ENCODE results near the gene PDIK1L. TPM values are rescaled to one million over a fixed set of nuclear protein-coding genes. Genes with fewer than 3 reads are reported as not detected.
A peak's percentile ranks its signal among the peaks of the same experiment; 100 is the strongest.

PDIK1L gene
- total and polyA plus RNA-seq, 2 donors: 6.1 to 11.9 TPM

DNA sequence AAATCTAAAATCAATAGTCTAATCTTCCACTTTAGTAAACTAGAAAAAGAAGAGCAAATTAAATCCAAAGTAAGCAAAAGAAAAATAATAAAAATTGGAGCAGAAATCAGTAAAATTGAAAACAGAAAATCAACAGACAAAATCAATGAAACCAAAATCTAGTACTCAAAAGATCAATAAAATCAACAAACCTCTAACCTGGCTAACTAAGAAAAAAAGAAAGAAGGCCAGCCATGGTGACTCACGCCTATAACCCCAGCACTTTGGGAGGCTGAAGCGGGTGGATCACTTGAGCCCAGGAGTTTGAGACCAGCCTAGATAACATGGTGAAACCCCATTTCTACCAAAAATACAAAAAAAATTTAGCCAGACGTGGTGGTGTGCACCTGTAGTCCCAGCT lies 22.8 kb downstream of the PDIK1L start:
- no peak for DNase-seq (ENCODE audit: low read depth in 6 of 9, low spot score in 9 of 9)
- 100% methylated on average over 3 of the region's 3 CpGs for WGBS

DNA sequence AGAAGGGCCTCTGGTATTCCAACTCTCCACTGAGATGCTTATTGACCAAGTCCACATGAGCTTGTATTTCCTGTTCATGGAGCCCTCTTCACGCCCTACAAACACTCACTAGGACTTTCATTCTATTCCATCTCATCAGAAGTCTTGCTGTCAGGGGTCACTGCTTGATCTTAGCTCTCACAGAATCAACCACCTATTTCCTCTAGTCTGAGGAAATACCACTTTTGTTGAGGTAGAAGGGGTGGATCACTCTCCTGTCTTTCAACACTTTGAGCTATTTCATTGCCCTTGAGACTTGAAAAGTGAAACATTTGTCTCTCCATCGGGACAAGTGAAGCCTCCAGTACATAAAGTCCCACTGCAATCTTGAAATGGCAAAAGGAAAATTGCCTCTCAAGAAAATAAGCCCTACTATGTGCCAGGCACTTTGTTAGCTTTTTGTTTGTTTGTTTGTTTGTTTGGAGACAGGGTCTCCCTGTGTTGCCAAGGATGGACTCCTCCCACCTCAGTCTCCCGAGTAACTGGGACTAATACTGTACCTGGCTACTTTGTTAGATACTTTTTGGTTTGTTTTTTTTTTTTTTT lies 27.4 kb downstream of the PDIK1L start:
- 77% methylated on average over 3 of the region's 3 CpGs for WGBS
- Histone ChIP-seq H3K9me3 (ENCODE audit: control insufficient read depth in 2 of 2, insufficient read depth in 1 of 2, low read length in 1 of 2) (no peaks in the 10 kb centered on the region), H3K4me3 (ENCODE audit: low read length in 2 of 2) (no peak overlapping the region), H3K4me1 (ENCODE audit: control insufficient read depth in 2 of 2, insufficient read depth in 2 of 2, low read length in 2 of 2) (peaks cover 7 to 9% of the 10 kb centered on the region in 2 donors), H3K27me3 (ENCODE audit: control insufficient read depth in 2 of 2, insufficient read depth in 1 of 2, low read length in 1 of 2) (no peaks in the 10 kb centered on the region), H3K36me3 (ENCODE audit: control insufficient read depth in 2 of 2, insufficient read depth in 2 of 2, low read length in 1 of 2) (no peaks in the 10 kb centered on the region), H3K27ac (ENCODE audit: low read depth in 1 of 2, low read length in 1 of 2) (peak overlapping the region in 1 of 2 donors; percentile 36)
- peak in 1 of 9 donors; percentile 56 for DNase-seq (ENCODE audit: low read depth in 6 of 9, low spot score in 9 of 9)

More for the DNA sequence above, 22.8 kb downstream of the PDIK1L start:
- no peak overlapping the region for H3K4me3 ChIP-seq (ENCODE audit: low read length in 2 of 2)
- no peak overlapping the region for H3K27ac ChIP-seq (ENCODE audit: low read depth in 1 of 2, low read length in 1 of 2)
- H3K4me1 ChIP-seq (ENCODE audit: control insufficient read depth in 2 of 2, insufficient read depth in 2 of 2, low read length in 2 of 2): peaks cover 13 to 14% of the 10 kb centered on the region in 2 donors
- no peaks in the 10 kb centered on the region for H3K27me3 ChIP-seq (ENCODE audit: control insufficient read depth in 2 of 2, insufficient read depth in 1 of 2, low read length in 1 of 2)
- no peaks in the 10 kb centered on the region for H3K9me3 ChIP-seq (ENCODE audit: control insufficient read depth in 2 of 2, insufficient read depth in 1 of 2, low read length in 1 of 2)
- no peaks in the 10 kb centered on the region for H3K36me3 ChIP-seq (ENCODE audit: control insufficient read depth in 2 of 2, insufficient read depth in 2 of 2, low read length in 1 of 2)

DNA sequence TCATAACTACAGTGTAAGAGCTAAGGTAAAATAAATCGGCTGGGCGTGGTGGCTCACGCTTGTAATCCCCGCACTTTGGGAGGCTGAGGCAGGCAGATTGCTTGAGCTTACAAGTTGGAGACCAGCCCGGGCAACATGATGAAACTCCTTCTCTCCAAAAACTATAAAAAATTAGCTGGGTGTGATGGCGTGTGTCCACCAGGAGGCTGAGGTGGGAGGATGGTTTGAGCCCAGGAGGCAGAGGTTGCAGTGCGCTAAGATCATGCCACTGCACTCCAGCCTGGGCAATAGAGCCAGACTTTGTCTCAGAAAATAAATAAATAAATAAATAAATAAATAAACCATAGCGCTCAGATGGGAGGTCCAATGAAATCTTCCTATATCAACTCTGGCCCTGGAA lies 30.5 kb downstream of the PDIK1L start:
- peaks cover 0 to 5% of the 10 kb centered on the region in 2 donors for H3K27me3 ChIP-seq (ENCODE audit: control insufficient read depth in 2 of 2, insufficient read depth in 1 of 2, low read length in 1 of 2)
- H3K4me3 ChIP-seq (ENCODE audit: low read length in 2 of 2): no peak overlapping the region
- no peaks in the 10 kb centered on the region for H3K9me3 ChIP-seq (ENCODE audit: control insufficient read depth in 2 of 2, insufficient read depth in 1 of 2, low read length in 1 of 2)
- H3K27ac ChIP-seq (ENCODE audit: low read depth in 1 of 2, low read length in 1 of 2): no peak overlapping the region
- WGBS: 97% methylated on average over 8 of the region's 8 CpGs
- H3K4me1 ChIP-seq (ENCODE audit: control insufficient read depth in 2 of 2, insufficient read depth in 2 of 2, low read length in 2 of 2): peaks cover 10 to 14% of the 10 kb centered on the region in 2 donors
- no peak for DNase-seq (ENCODE audit: low read depth in 6 of 9, low spot score in 9 of 9)
- no peaks in the 10 kb centered on the region for H3K36me3 ChIP-seq (ENCODE audit: control insufficient read depth in 2 of 2, insufficient read depth in 2 of 2, low read length in 1 of 2)

DNA sequence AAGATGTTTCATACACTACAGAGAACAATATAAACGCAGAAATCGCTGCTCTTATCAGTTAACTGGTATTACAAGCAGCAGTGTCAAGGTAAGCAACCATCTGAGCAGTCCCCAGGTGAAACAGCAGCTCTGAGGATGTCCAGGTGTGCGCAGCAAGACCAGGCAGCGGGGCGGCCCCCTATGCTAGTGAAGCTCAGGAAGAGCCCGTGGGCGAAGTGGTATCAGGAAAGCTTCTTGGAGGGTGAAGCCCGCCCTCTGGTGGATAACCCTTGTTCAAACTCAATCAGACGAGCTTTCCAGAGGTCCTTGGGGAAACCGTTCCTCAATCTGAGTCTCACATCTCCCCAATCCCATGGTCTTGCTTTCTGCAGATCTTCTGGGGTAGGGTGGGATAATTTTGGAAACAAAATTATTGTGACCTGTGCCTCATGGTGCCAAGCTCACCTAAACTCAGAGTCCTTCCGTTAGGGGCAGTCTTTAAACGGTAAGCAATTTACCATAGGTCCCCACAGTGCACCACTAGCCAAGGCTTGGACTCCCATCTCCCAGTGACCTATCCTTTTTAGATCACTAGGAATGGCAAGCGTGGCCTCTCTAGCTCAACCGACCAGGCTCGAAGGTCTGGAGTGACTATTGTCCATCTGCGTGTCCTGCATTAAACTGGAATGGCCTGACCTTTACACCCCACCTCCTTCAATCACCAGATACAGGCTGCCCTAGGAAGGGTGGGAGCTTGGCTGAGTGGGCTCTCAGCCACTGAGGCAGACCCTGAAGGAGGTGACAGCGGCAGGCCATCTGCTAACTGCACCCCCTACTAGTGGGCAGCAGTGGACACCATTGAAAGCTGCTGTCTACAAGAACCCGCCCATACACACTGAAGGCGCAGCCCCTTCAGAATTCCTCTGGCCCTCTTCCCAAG lies 33.7 kb downstream of the PDIK1L start:
- Histone ChIP-seq H3K4me3 (ENCODE audit: low read length in 2 of 2) (no peak overlapping the region), H3K27me3 (ENCODE audit: control insufficient read depth in 2 of 2, insufficient read depth in 1 of 2, low read length in 1 of 2) (peaks cover 0 to 5% of the 10 kb centered on the region in 2 donors), H3K9me3 (ENCODE audit: control insufficient read depth in 2 of 2, insufficient read depth in 1 of 2, low read length in 1 of 2) (no peaks in the 10 kb centered on the region), H3K27ac (ENCODE audit: low read depth in 1 of 2, low read length in 1 of 2) (no peak overlapping the region), H3K4me1 (ENCODE audit: control insufficient read depth in 2 of 2, insufficient read depth in 2 of 2, low read length in 2 of 2) (peaks cover 3 to 5% of the 10 kb centered on the region in 2 donors), H3K36me3 (ENCODE audit: control insufficient read depth in 2 of 2, insufficient read depth in 2 of 2, low read length in 1 of 2) (no peaks in the 10 kb centered on the region)
- peak; percentile 52 to 89 (median 73) for DNase-seq (ENCODE audit: low read depth in 6 of 9, low spot score in 9 of 9)
- 35% methylated on average over 19 of the region's 19 CpGs for WGBS

DNA sequence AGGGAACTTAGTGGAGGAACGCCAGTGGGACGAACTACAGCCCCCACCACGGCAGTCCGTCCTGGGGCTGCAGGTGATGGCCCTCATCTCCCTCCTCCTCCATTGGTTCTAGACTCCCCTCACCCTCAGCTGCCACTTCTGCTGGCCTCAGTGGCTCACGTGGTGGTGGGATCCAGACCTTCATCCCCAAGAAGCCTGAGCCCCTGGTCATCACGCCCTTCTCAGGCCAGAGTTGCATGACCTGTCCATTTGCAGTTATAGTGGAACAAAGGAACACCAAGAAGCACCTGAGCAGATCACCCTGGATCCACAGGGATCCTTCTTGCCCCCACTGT lies 34.3 kb downstream of the PDIK1L start:
- Histone ChIP-seq H3K27me3 (ENCODE audit: control insufficient read depth in 2 of 2, insufficient read depth in 1 of 2, low read length in 1 of 2) (peaks cover 0 to 5% of the 10 kb centered on the region in 2 donors), H3K9me3 (ENCODE audit: control insufficient read depth in 2 of 2, insufficient read depth in 1 of 2, low read length in 1 of 2) (no peaks in the 10 kb centered on the region), H3K36me3 (ENCODE audit: control insufficient read depth in 2 of 2, insufficient read depth in 2 of 2, low read length in 1 of 2) (no peaks in the 10 kb centered on the region), H3K4me3 (ENCODE audit: low read length in 2 of 2) (no peak overlapping the region), H3K27ac (ENCODE audit: low read depth in 1 of 2, low read length in 1 of 2) (no peak overlapping the region), H3K4me1 (ENCODE audit: control insufficient read depth in 2 of 2, insufficient read depth in 2 of 2, low read length in 2 of 2) (peaks cover 3 to 5% of the 10 kb centered on the region in 2 donors)
- no peak for DNase-seq (ENCODE audit: low read depth in 6 of 9, low spot score in 9 of 9)
- 89% methylated on average over 6 of the region's 6 CpGs for WGBS

DNA sequence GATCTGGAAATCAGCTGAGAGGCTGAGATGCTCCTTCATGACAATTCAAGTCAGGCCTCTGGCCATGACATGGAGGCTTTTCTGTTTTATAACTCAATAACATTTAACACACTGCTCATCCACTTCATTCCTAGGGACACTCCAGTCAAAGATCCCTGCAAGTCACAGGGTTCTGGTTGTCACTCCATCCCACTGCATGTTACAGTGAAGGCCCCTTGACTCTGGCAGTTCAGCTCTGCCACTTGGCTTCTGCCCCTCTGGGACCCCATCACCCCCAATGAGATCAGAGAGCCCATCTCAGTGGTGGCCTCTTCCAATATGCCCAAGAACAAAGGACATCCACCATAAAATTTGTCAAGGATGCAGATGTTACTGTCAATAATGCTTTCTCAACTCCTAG lies 37.3 kb downstream of the PDIK1L start:
- Histone ChIP-seq H3K36me3 (ENCODE audit: control insufficient read depth in 2 of 2, insufficient read depth in 2 of 2, low read length in 1 of 2) (no peaks in the 10 kb centered on the region), H3K27me3 (ENCODE audit: control insufficient read depth in 2 of 2, insufficient read depth in 1 of 2, low read length in 1 of 2) (peaks cover 0 to 5% of the 10 kb centered on the region in 2 donors), H3K4me1 (ENCODE audit: control insufficient read depth in 2 of 2, insufficient read depth in 2 of 2, low read length in 2 of 2) (peaks cover 3 to 5% of the 10 kb centered on the region in 2 donors), H3K9me3 (ENCODE audit: control insufficient read depth in 2 of 2, insufficient read depth in 1 of 2, low read length in 1 of 2) (no peaks in the 10 kb centered on the region), H3K27ac (ENCODE audit: low read depth in 1 of 2, low read length in 1 of 2) (no peak overlapping the region), H3K4me3 (ENCODE audit: low read length in 2 of 2) (no peak overlapping the region)
- DNase-seq (ENCODE audit: low read depth in 6 of 9, low spot score in 9 of 9): no peak

DNA sequence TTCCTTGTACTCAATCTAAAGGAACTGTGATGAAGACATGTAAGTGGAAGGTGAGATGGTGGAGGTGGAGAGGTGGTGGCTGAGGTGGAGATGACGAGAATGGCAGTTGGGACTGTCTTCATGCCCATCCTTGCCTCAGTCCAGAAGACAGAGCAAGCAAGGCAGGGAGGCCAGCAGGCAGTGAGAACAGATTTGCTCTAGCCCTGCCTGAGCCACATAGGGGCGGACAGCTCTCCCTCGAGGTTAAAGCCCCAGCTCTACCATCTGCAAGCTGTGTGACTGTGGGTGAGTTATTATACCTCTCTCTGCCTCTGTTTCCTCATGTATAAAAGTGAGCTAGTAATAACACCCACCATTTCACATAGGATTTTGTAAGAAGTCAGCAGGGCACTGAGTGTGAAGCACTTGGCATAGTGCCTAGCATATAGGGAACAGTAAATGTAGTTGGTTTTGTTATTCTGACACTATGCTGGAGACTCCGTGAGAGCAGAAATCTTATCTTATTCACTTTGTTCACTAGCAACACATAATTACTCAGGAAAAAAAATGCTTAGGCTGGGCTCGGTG lies 42.4 kb downstream of the PDIK1L start:
- WGBS: 89% methylated on average over 5 of the region's 5 CpGs
- H3K36me3 ChIP-seq (ENCODE audit: control insufficient read depth in 2 of 2, insufficient read depth in 2 of 2, low read length in 1 of 2): no peaks in the 10 kb centered on the region
- H3K27ac ChIP-seq (ENCODE audit: low read depth in 1 of 2, low read length in 1 of 2): no peak overlapping the region

DNA sequence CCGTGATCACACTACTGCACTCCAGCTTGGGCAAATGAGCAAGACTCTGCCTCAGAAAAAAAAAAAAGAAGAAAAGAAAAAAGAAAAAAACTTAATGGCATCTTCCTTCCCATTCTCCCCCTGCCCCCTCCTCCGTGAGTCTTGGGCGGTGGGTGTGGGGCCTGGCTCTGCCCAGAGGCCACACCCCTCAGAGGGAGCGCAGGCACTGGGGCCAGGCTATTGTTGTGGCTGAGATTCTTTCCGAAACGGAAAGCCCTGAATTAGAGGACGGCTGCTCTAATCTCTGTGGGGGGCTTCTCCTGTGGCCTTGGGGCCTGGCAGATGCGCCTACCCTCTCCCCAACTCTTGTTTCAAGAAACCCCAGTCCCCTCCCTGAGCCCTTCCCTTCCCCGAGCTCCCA lies 43.1 kb downstream of the PDIK1L start:
- Histone ChIP-seq H3K4me1 (ENCODE audit: control insufficient read depth in 2 of 2, insufficient read depth in 2 of 2, low read length in 2 of 2) (peaks cover 22 to 38% of the 10 kb centered on the region in 2 donors), H3K27me3 (ENCODE audit: control insufficient read depth in 2 of 2, insufficient read depth in 1 of 2, low read length in 1 of 2) (peaks cover 0 to 29% of the 10 kb centered on the region in 2 donors), H3K4me3 (ENCODE audit: low read length in 2 of 2) (no peak overlapping the region), H3K36me3 (ENCODE audit: control insufficient read depth in 2 of 2, insufficient read depth in 2 of 2, low read length in 1 of 2) (no peaks in the 10 kb centered on the region), H3K9me3 (ENCODE audit: control insufficient read depth in 2 of 2, insufficient read depth in 1 of 2, low read length in 1 of 2) (no peaks in the 10 kb centered on the region), H3K27ac (ENCODE audit: low read depth in 1 of 2, low read length in 1 of 2) (no peak overlapping the region)
- DNase-seq (ENCODE audit: low read depth in 6 of 9, low spot score in 9 of 9): no peak
- 52% methylated on average over 9 of the region's 9 CpGs for WGBS

More for the DNA sequence above, 42.4 kb downstream of the PDIK1L start:
- no peak for DNase-seq (ENCODE audit: low read depth in 6 of 9, low spot score in 9 of 9)
- no peak overlapping the region for H3K4me3 ChIP-seq (ENCODE audit: low read length in 2 of 2)
- H3K9me3 ChIP-seq (ENCODE audit: control insufficient read depth in 2 of 2, insufficient read depth in 1 of 2, low read length in 1 of 2): no peaks in the 10 kb centered on the region
- H3K4me1 ChIP-seq (ENCODE audit: control insufficient read depth in 2 of 2, insufficient read depth in 2 of 2, low read length in 2 of 2): peaks cover 22 to 38% of the 10 kb centered on the region in 2 donors
- peaks cover 0 to 25% of the 10 kb centered on the region in 2 donors for H3K27me3 ChIP-seq (ENCODE audit: control insufficient read depth in 2 of 2, insufficient read depth in 1 of 2, low read length in 1 of 2)

All from thymus (tissue), 11 donors.